DMS 273 (cell line): ENCODE measurements around the gene RIPK4.
"Not testable (repeated sequence)": the region's sequence is repeated elsewhere in the genome, so short reads cannot be mapped to it uniquely, and the experiment has no call there.

Experiments used
- DNase-seq: peaks from one replicate; lab custom pipeline; 2025; ENCODE audit not compliant: unreplicated experiment; lab: John Stamatoyannopoulos, UW

Gene RIPK4

DNA sequence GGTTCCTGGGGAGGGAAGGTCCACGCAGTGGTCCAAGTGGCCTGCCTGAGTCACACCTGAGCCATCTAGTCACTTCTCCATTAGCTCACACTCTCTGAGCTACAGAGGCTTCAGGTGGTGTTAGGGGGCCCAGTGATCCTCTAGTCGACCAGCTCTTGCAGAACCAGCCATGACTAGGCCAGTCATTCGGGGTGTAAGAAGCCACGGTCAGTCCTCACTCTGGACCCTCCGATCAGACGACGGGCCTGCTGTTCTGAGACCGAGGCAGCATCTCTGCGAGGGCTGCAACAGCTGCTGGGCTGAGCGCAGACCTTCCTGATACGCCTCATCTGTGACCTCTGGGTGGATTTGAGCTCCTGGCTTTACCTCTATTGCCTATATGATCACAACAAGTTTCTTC, 68.8 kb downstream of the RIPK4 start:
- no peak for DNase-seq

DNA sequence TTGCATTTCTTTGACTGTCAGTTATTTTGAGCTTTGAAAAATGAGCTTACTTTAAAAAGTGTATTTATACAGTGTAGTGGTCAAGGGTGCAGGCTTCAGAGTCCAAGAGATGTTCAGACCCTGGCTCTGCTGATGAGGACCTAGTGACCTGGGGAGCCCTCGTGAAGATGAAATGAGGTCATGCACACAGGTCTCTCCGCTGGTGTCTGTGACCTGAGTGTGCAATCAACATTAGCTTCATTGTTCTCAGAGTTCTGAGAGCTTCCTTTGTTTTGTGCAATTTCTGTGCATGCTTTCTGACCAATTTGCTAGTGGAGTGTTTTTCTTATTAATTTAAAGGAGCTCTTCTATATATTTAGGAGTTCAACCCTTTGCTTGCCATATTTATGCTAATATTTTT, 71.3 kb downstream of the RIPK4 start:
- DNase-seq: no peak

DNA sequence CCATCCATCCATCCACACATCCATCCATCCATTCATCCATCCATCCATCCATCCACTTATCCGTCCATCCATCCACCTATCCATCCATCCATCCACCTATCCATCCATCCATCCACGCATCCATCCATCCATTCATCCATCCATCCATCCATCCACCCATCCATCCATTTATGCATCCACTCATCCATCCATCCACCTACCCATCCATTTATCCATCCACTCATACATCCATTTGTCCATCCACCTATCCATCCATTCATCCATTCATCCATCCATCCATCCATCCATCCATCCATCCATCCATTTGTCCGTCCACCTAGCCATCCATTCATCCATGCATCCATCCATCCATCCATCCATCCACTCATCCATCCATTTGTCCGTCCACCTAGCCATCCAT, 72.8 kb downstream of the RIPK4 start:
- DNase-seq: not testable (repeated sequence)

DNA sequence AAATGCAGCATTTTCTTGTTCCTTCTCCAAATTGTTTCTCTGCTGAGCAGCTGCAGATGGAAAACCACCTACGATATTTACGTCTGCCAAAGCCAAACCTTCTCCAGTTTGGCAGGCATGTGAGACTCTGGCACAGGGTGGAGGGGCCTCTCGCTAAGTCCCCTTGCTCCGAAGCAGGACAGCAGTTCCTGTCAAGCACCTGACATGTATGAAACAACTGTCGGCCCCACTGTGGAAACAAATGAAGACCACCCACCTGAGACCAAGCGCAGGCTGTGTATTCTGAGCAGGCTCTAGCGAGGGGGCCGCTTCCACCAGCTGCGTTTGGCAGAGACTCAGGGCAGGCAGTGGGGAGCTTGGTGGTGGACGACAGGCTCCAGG, 74.7 kb downstream of the RIPK4 start:
- DNase-seq: no peak

DNA sequence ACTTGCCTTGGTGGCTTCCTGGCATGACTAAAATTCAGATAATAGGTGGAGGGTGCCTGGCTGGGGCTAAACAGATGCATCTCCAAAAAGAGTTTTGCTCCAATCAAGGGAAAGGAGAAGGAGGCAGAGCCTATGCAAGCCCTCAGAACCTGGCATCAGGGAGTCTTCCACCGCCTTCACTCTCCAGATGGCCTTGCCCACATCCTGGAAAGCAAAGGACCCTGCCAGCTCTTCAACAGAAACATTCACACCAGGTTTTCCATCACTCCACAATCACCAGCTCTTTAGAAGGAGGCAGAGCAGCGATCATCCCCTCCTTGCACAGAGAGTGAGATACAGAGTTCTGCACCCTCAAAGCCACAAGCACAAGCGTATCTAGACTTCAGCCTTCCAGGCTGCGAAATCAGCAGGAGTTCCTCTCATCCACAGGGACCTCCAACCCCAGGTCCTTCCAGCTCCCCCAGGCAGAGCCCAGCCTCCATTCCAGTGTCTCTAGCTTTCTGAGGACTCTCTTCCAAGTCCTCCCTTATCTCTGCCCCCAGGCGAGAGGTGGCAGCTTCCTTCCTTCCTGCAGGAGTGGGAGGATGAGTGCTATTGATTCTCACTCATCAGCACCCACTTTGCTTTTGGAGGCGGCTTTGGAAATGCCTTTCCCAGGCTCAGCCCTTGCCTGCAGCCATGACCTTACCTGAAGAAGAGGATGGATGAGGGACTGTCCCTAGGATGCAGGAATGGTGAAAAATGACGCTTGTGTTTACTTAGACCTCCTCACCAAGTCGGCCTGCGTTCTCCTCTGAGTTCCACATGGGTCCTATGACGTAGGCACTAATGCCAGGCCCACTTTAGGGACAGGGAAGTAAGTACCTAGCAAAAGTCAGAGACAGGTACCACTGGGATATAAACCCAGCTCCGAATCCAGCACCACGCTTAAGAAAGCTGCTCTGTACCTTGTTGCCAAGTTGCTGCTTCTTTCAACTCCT, 75.4 kb downstream of the RIPK4 start:
- DNase-seq: no peak
